SK-N-SH (cell line): ENCODE data around the gene TMEM9. TPM values are rescaled to one million over a fixed set of nuclear protein-coding genes. Genes with fewer than 3 reads are reported as not detected.

Source experiments
- CTCF ChIA-PET: fragments of 300-600, 350-600 bp; formaldehyde crosslinking; extraction: SDS; loops from one replicate; lab custom pipeline; 2021; lab: Yijun Ruan, JAX
- POLR2A ChIA-PET: fragments of 350-600 bp; sonication (Branson Sonifier 250); formaldehyde crosslinking; extraction: SDS; loops from one replicate; lab custom pipeline; 2020; ENCODE audit warnings: antibody characterized with exemption, inconsistent platforms; lab: Yijun Ruan, JAX
- DNase-seq: peaks from one replicate; pipeline ENCODE4 v3.0.0; 2012
- H2AFZ ChIP-seq: fragments of 200-600 bp; sonication (generic); 2 replicates; pipeline ENCODE4 v1.8.1; 2016; ENCODE audit warnings: antibody characterized with exemption, mild to moderate bottlenecking, low read depth
- H3F3A ChIP-seq: fragments of 200-600 bp; sonication (generic); replicated peaks from 2 replicates; pipeline ENCODE3; 2016; ENCODE audit warnings: antibody characterized with exemption, mild to moderate bottlenecking; ENCODE audit not compliant: insufficient read depth
- H3K27ac ChIP-seq, 2 experiments: fragments of 200-500 bp in 1 of 2; fragments of 200-600 bp in 1 of 2; sonication (Bioruptor generic) in 1 of 2; sonication (generic), shearing (Covaris generic) in 1 of 2; 2 replicates each; pipeline versions ENCODE4 v1.5.1 to v1.6.1; 2014 to 2016; ENCODE audit warnings: low read depth in 2 of 2, inconsistent platforms in 1 of 2, low read length in 1 of 2, mild to moderate bottlenecking in 1 of 2, mixed read lengths in 1 of 2
- H3K27me3 ChIP-seq: fragments of 200-600 bp; sonication (generic), shearing (Covaris generic); 2 replicates; pipeline ENCODE4 v1.6.1; 2016; ENCODE audit warnings: mixed run types; ENCODE audit not compliant: insufficient read depth
- H3K36me3 ChIP-seq, 2 experiments: fragments of 200-500 bp in 1 of 2; fragments of 200-600 bp in 1 of 2; sonication (Bioruptor generic) in 1 of 2; sonication (generic) in 1 of 2; replicated peaks in 1 of 2; 2 replicates each; pipeline versions ENCODE3 to v1.5.1; 2014 to 2016; ENCODE audit warnings: low read length in 1 of 2, mild to moderate bottlenecking in 1 of 2; ENCODE audit not compliant: insufficient read depth in 2 of 2, control insufficient read depth in 1 of 2
- H3K4me1 ChIP-seq, 2 experiments: fragments of 200-500 bp in 1 of 2; fragments of 200-600 bp in 1 of 2; sonication (Bioruptor generic) in 1 of 2; sonication (generic), shearing (Covaris generic) in 1 of 2; 2 replicates each; pipeline versions ENCODE4 v1.5.1 to v1.6.1; 2014 to 2016; ENCODE audit warnings: low read depth in 1 of 2, low read length in 1 of 2, mixed run types in 1 of 2; ENCODE audit not compliant: insufficient read depth in 2 of 2, control insufficient read depth in 1 of 2
- H3K4me2 ChIP-seq: fragments of 200-600 bp; sonication (generic), shearing (Covaris generic); 2 replicates; pipeline ENCODE4 v1.6.1; 2017; ENCODE audit warnings: mixed run types
- H3K4me3 ChIP-seq, 2 experiments: fragments of 200-500 bp in 1 of 2; fragments of 200-600 bp in 1 of 2; sonication (Bioruptor generic) in 1 of 2; sonication (generic), shearing (Covaris generic) in 1 of 2; 2 replicates each; pipeline versions ENCODE4 v1.5.1 to v1.8.1; 2014 to 2016; ENCODE audit warnings: low read depth in 2 of 2, inconsistent platforms in 1 of 2, low read length in 1 of 2, mild to moderate bottlenecking in 1 of 2, mixed read lengths in 1 of 2, moderate library complexity in 1 of 2
- H3K79me2 ChIP-seq: fragments of 200-600 bp; sonication (generic); 2 replicates; pipeline ENCODE4 v1.8.1; 2017; ENCODE audit warnings: mild to moderate bottlenecking; ENCODE audit not compliant: insufficient read depth
- H3K9ac ChIP-seq: fragments of 200-600 bp; sonication (generic); 2 replicates; pipeline ENCODE4 v1.6.1; 2017; ENCODE audit warnings: mixed run types
- H3K9me2 ChIP-seq: fragments of 200-600 bp; sonication (generic); 2 replicates; pipeline ENCODE4 v1.6.1; 2017; ENCODE audit warnings: mixed run types
- H3K9me3 ChIP-seq: fragments of 200-600 bp; sonication (generic); 2 replicates; pipeline ENCODE4 v1.6.1; 2017; ENCODE audit warnings: mixed run types, mild to moderate bottlenecking, moderate library complexity
- H4K20me1 ChIP-seq: fragments of 200-600 bp; sonication (generic); 2 replicates; pipeline ENCODE4 v1.6.1; 2017; ENCODE audit warnings: mild to moderate bottlenecking, mixed run types; ENCODE audit not compliant: insufficient read depth
- CHD2 ChIP-seq: fragments of 150-350 bp; IDR thresholded peaks from 2 replicates; pipeline ENCODE4 v1.6.1; 2018; ENCODE audit warnings: low read length; ENCODE audit not compliant: partially characterized antibody
- CTCF ChIP-seq: fragments of 200-600 bp; sonication (generic); IDR thresholded peaks from 2 replicates; pipeline ENCODE4 v1.6.1; 2017; ENCODE audit warnings: antibody characterized with exemption, mild to moderate bottlenecking, moderate library complexity
- JUND ChIP-seq: IDR thresholded peaks from 2 replicates; pipeline ENCODE4 v1.4.0; 2012
- MAX ChIP-seq: IDR thresholded peaks from 2 replicates; pipeline ENCODE4 v1.4.0; 2012; ENCODE audit warnings: low read depth
- MEF2A ChIP-seq: IDR thresholded peaks from 2 replicates; pipeline ENCODE4 v1.4.0; 2012; ENCODE audit warnings: low read depth, borderline replicate concordance
- NFIC ChIP-seq: IDR thresholded peaks from 2 replicates; pipeline ENCODE4 v1.4.0; 2012; ENCODE audit warnings: borderline replicate concordance
- NRF1 ChIP-seq: IDR thresholded peaks from 2 replicates; pipeline ENCODE4 v1.6.1; 2012; ENCODE audit warnings: low read depth, mild to moderate bottlenecking, low read length
- PBX3 ChIP-seq: IDR thresholded peaks from 2 replicates; pipeline ENCODE4; 2012
- RCOR1 ChIP-seq: fragments of 150-350 bp; IDR thresholded peaks from 2 replicates; pipeline ENCODE4 v1.6.1; 2017; ENCODE audit warnings: antibody characterized with exemption, low read length
- REST ChIP-seq: IDR thresholded peaks from 2 replicates; pipeline ENCODE4 v1.6.1; 2012; ENCODE audit warnings: mild to moderate bottlenecking, low read depth, low read length, moderate library complexity
- RFX5 ChIP-seq: IDR thresholded peaks from 2 replicates; pipeline ENCODE4 v1.6.1; 2012; ENCODE audit warnings: mild to moderate bottlenecking, improper control_type of control experiment, low read length
- RXRA ChIP-seq: IDR thresholded peaks from 2 replicates; pipeline ENCODE4 v1.4.0; 2012; ENCODE audit warnings: low read depth, mild to moderate bottlenecking, borderline replicate concordance
- TCF12 ChIP-seq: IDR thresholded peaks from 2 replicates; pipeline ENCODE4 v1.4.0; 2012
- ZBTB33 ChIP-seq: IDR thresholded peaks from 2 replicates; pipeline ENCODE4 v1.4.0; 2012; ENCODE audit warnings: low read depth, borderline replicate concordance
- WGBS: methylation state at CpG from one replicate; pipeline ENCODE4 v1.1.6; 2017; ENCODE audit warnings: low lambda C conversion rate; 5-methylcytosine and 5-hydroxymethylcytosine counted together
- polyA plus RNA-seq, 3 experiments: library from polyadenylated mRNA; depleted of rRNA; stranded (reverse); fragments of >200 nt; gene quantifications; 2 replicates each; pipeline ENCODE4 v1.2.3, GENCODE V29; 2012

TMEM9 gene
- polyA plus RNA-seq, 1 of the 3 experiments (the other 2 are of a cell fraction) = 126 TPM

- H3F3A ChIP-seq = no peaks in the 10 kb centered on the region
- TF ChIP-seq MAX = no peak
- TF ChIP-seq REST = no peak
- no peak for TF ChIP-seq TCF12
- no peak for TF ChIP-seq RXRA
- no peak for TF ChIP-seq RCOR1
- TF ChIP-seq MEF2A = no peak
- no peak for TF ChIP-seq NFIC
- TF ChIP-seq PBX3 = no peak
- TF ChIP-seq RFX5 = no peak
- TF ChIP-seq, all 33 proteins: peak for 0
- Histone ChIP-seq H3K36me3 (no peaks in the 10 kb centered on the region), H3K9ac (no peak overlapping the region), H3K27ac (no peak overlapping the region), H3K4me1 (peaks cover 18 to 27% of the 10 kb centered on the region in 2 experiments; a peak in 3 of 4 replicates), H2AFZ (no peak overlapping the region), H3K27me3 (no peaks in the 10 kb centered on the region), H3K4me2 (no peak overlapping the region), H3K9me3 (no peaks in the 10 kb centered on the region), H3K79me2 (no peaks in the 10 kb centered on the region), H4K20me1 (no peaks in the 10 kb centered on the region), H3K9me2 (no peaks in the 10 kb centered on the region), H3K4me3 (no peak overlapping the region)
- 100% methylated on average over 2 of the region's 2 CpGs for WGBS
- POLR2A ChIA-PET = no interaction called here
- CTCF ChIA-PET = interaction anchor here (1.1 kb wide), 1 partner anchor 30 kb away, joined by 3 read pairs; no protein-coding TSS in a partner anchor
- no peak for DNase-seq
Observed at GRCh38 chr1:201189085-201189484, 34.8 kb upstream of the TMEM9 start.

GRCh38 chr1:201186192-201186591, 31.9 kb upstream of the TMEM9 start:
- CTCF ChIA-PET = interaction anchor here (0.8 to 3.1 kb wide), 4 partner anchors 14 to 214 kb away, joined by 3 to 26 read pairs (median 7); no protein-coding TSS in a partner anchor
- H3K9me3 ChIP-seq = no peaks in the 10 kb centered on the region
- no peaks in the 10 kb centered on the region for H3F3A ChIP-seq
- H3K27me3 ChIP-seq = no peaks in the 10 kb centered on the region
- TF ChIP-seq ZBTB33 = no peak
- TF ChIP-seq CHD2 = no peak
- no peak for TF ChIP-seq NRF1
- TF ChIP-seq CTCF = no peak
- no peak for TF ChIP-seq JUND
- H3K79me2 ChIP-seq = no peaks in the 10 kb centered on the region
- H3K36me3 ChIP-seq = no peaks in the 10 kb centered on the region
- H3K4me1 ChIP-seq = peaks cover 12 to 21% of the 10 kb centered on the region in 2 experiments; a peak in 3 of 4 replicates
- H3K4me3 ChIP-seq = no peak overlapping the region
- no peaks in the 10 kb centered on the region for H4K20me1 ChIP-seq
- H3K9me2 ChIP-seq = no peaks in the 10 kb centered on the region
- H3K27ac ChIP-seq = no peak overlapping the region
- H2AFZ ChIP-seq = no peak overlapping the region
- no peak overlapping the region for H3K4me2 ChIP-seq
- no peak overlapping the region for H3K9ac ChIP-seq
- WGBS = 85% methylated on average over 3 of the region's 3 CpGs
- no peak for DNase-seq
- POLR2A ChIA-PET = no interaction called here
